Astrocyte of the cerebellum (primary cell): ENCODE results near the gene S100A2.
A peak's percentile ranks its signal among the peaks of the same experiment; 100 is the strongest.

Source experiments
- DNase-seq: peaks from one replicate; pipeline ENCODE4 v3.0.0-alpha.2; 2011; ENCODE audit warnings: low read depth
- H3K4me3 ChIP-seq: 2 replicates; pipeline ENCODE4 v1.5.1; 2011; ENCODE audit warnings: mild to moderate bottlenecking, low read depth, low read length, moderate library complexity
- CTCF ChIP-seq: IDR thresholded peaks from 2 replicates; pipeline ENCODE4 v1.5.1; 2012; ENCODE audit warnings: low read length, low read depth, moderate library complexity, mild to moderate bottlenecking; ENCODE audit errors: missing control alignments
- in situ Hi-C: cut with HindIII; loops from 2 replicates; pipeline ENCODE4 v1.10.0; 2017; ENCODE audit warnings: low sequenced_read_pairs

Gene S100A2

GRCh38 chr1:153538315-153538821, 27.3 kb downstream of the S100A2 start:
- TF ChIP-seq CTCF = no peak
- DNase-seq = no peak
- H3K4me3 ChIP-seq = no peak overlapping the region
- in situ Hi-C loops = no loop called here

- no peak for TF ChIP-seq CTCF
- H3K4me3 ChIP-seq = no peak overlapping the region
- in situ Hi-C loops = no loop called here
- no peak for DNase-seq
Observed at GRCh38 chr1:153537376-153537730, 28.3 kb downstream of the S100A2 start.

GRCh38 chr1:153536671-153537375, 28.8 kb downstream of the S100A2 start:
- in situ Hi-C loops = no loop called here
- no peak for TF ChIP-seq CTCF
- no peak for DNase-seq
- peak overlapping the region; percentile 82 for H3K4me3 ChIP-seq

- TF ChIP-seq CTCF = no peak
- H3K4me3 ChIP-seq = peak overlapping the region; percentile 82
- DNase-seq = peak; percentile 42
- in situ Hi-C loops = no loop called here
Observed at GRCh38 chr1:153536012-153536670, 29.5 kb downstream of the S100A2 start.

- H3K4me3 ChIP-seq = peak within 1 kb of the TSS; percentile 82
- in situ Hi-C loops = no loop called here
- no peak for DNase-seq
- TF ChIP-seq CTCF = no peak
Observed at GRCh38 chr1:153535242-153536011, 30.2 kb downstream of the S100A2 start, which contains the start of gene S100A6. TSS of gene S100A6 (minus strand) at chr1:153535991. CDS start at chr1:153535339, 652 bp downstream.

- no peak for TF ChIP-seq CTCF
- DNase-seq = no peak
- peak overlapping the region; percentile 82 for H3K4me3 ChIP-seq
- in situ Hi-C loops = no loop called here
Observed at GRCh38 chr1:153534925-153535241, 30.8 kb downstream of the S100A2 start.
